Lung (tissue), 13 donors: ENCODE results near the gene RPL39. TPM values are rescaled to one million over a fixed set of nuclear protein-coding genes. Genes with fewer than 3 reads are reported as not detected.

ENCODE experiments used
- ATAC-seq: fragments of 200-7000 bp; cut with Tn5 transposase; one replicate; pipeline ENCODE4 v1.9.1; 2020; ENCODE audit warnings: moderate number of reproducible peaks; ENCODE audit not compliant: insufficient read depth, low FRiP score
- DNase-seq, 3 donors: peaks; one replicate each; pipeline ENCODE4 v3.0.0-alpha.2; 2013 to 2017
- H3K27ac ChIP-seq, 2 donors: one replicate each; pipeline ENCODE4 v1.5.1; 2013; ENCODE audit warnings: mild to moderate bottlenecking in 2 of 2, moderate library complexity in 2 of 2, control low read depth in 1 of 2, inconsistent platforms in 1 of 2, low read depth in 1 of 2, low read length in 1 of 2
- H3K27me3 ChIP-seq, 3 donors: one replicate each; pipeline ENCODE4 v1.5.1; 2013; ENCODE audit warnings: low read length in 2 of 3; ENCODE audit not compliant: control insufficient read depth in 3 of 3, insufficient read depth in 3 of 3
- H3K36me3 ChIP-seq, 4 donors: one replicate each; pipeline ENCODE4 v1.5.1; 2013; ENCODE audit warnings: low read length in 4 of 4, mild to moderate bottlenecking in 1 of 4, moderate library complexity in 1 of 4; ENCODE audit not compliant: control insufficient read depth in 4 of 4, insufficient read depth in 4 of 4
- H3K4me1 ChIP-seq, 5 donors: one replicate each; pipeline ENCODE4 v1.5.1; 2013; ENCODE audit warnings: low read length in 5 of 5, mild to moderate bottlenecking in 2 of 5, moderate library complexity in 1 of 5; ENCODE audit not compliant: control insufficient read depth in 5 of 5, insufficient read depth in 5 of 5
- H3K4me3 ChIP-seq: one replicate; pipeline ENCODE4 v1.5.1; 2013; ENCODE audit warnings: mild to moderate bottlenecking, control low read depth, moderate library complexity
- H3K9ac ChIP-seq, 2 donors: one replicate each; pipeline ENCODE4 v1.5.1; 2013; ENCODE audit warnings: low read length in 2 of 2, control low read depth in 1 of 2; ENCODE audit not compliant: insufficient read depth in 1 of 2
- H3K9me3 ChIP-seq, 4 donors: one replicate each; pipeline ENCODE4 v1.5.1; 2013; ENCODE audit warnings: low read length in 3 of 4, mild to moderate bottlenecking in 1 of 4, moderate library complexity in 1 of 4; ENCODE audit not compliant: control insufficient read depth in 4 of 4, insufficient read depth in 3 of 4
- CTCF ChIP-seq: IDR thresholded peaks from 2 replicates; pipeline ENCODE4 v1.5.1; 2012; ENCODE audit warnings: mild to moderate bottlenecking; ENCODE audit errors: control extremely low read depth, extremely low read depth
- WGBS, 2 donors: extraction: QIAGEN DNeasy Blood & Tissue Kit; methylation state at CpG; one replicate each; pipeline ENCODE4 v1.1.7; 2013; 5-methylcytosine and 5-hydroxymethylcytosine counted together
- polyA plus RNA-seq, 2 donors: library from polyadenylated mRNA; stranded (reverse); fragments of 200-250 nt; gene quantifications; one replicate each; pipeline ENCODE4 v1.2.1, GENCODE V29; 2013
- small RNA-seq: library from RNA; depleted of rRNA; stranded (forward); fragments of <200 nt; gene quantifications from one replicate; pipeline ENCODE3, GENCODE V24; 2014; ENCODE audit warnings: low replicate concordance
- total RNA-seq, 2 donors: library from RNA; depleted of rRNA in 1 of 2; stranded (reverse); fragments of >200 nt in 1 of 2; gene quantifications; one replicate each; pipeline ENCODE4 v1.2.1, GENCODE V29; 2014 to 2021
- donor health status: control.
- donor health status: control.
- donor health status: Bipolar disorder and iron deficiency.
- donor health status: healthy.
- donor health status: DM: yes; HTN: yes; CAD: no.

The RPL39 gene
- total and polyA plus RNA-seq, 4 donors: 662 to 10,699 (median 2,714) TPM

GRCh38 chrX:119745283-119745848 lies 46.1 kb downstream of the RPL39 start:
- Histone ChIP-seq H3K9ac (no peak overlapping the region), H3K4me3 (no peak overlapping the region), H3K9me3 (no peaks in the 10 kb centered on the region), H3K27ac (no peak overlapping the region), H3K36me3 (no peaks in the 10 kb centered on the region), H3K27me3 (no peaks in the 10 kb centered on the region), H3K4me1 (no peaks in the 10 kb centered on the region)
- WGBS, 2 donors: 68 to 88% methylated on average over 4 of the region's 4 CpGs
- no peak for TF ChIP-seq CTCF
- no peak for ATAC-seq
- DNase-seq: no peak

- Histone ChIP-seq H3K36me3 (no peaks in the 10 kb centered on the region), H3K9ac (no peak overlapping the region), H3K4me3 (no peak overlapping the region), H3K4me1 (no peaks in the 10 kb centered on the region), H3K9me3 (no peaks in the 10 kb centered on the region), H3K27ac (no peak overlapping the region), H3K27me3 (no peaks in the 10 kb centered on the region)
- 57 to 59% methylated on average over 5 of the region's 5 CpGs for whole genome bisulfite sequencing, 2 donors
- no peak for ATAC-seq
- DNase-seq: no peak
- TF ChIP-seq CTCF: no peak
These were observed 52.7 kb downstream of the RPL39 start for GRCh38 chrX:119738742-119739141.

Small RNA genes lying within 50 kb of the gene (small RNA-seq; reads per million reads assigned to genes)
- gene SNORA69: not detected

Other genes with a start within 250 kb of the RPL39 start
- gene STEEP1, start 226.2 kb downstream of the RPL39 start, total RNA-seq: 10 to 100 TPM; 19.0 to 40.8 TPM
- gene STEEP1, start 226.2 kb downstream of the RPL39 start, polyA plus RNA-seq: 10 to 100 TPM in 1 of 2 donors, 1 to 10 TPM in 1; 8.3 to 17.4 TPM
- 10 to 100 TPM; 48.1 to 50.4 TPM for gene UBE2A, start 217.1 kb downstream of the RPL39 start, total RNA-seq
- gene UBE2A, start 217.1 kb downstream of the RPL39 start, polyA plus RNA-seq: 10 to 100 TPM; 44.9 to 47.4 TPM
- gene NKRF, start 185.2 kb downstream of the RPL39 start, total RNA-seq: 1 to 10 TPM; 7.2 to 9.6 TPM
- 1 to 10 TPM; 4.1 to 5.7 TPM for gene NKRF, start 185.2 kb downstream of the RPL39 start, polyA plus RNA-seq
- gene SEPTIN6, start 98.5 kb downstream of the RPL39 start, total RNA-seq: 10 to 100 TPM; 21.7 to 25.8 TPM
- gene SEPTIN6, start 98.5 kb downstream of the RPL39 start, polyA plus RNA-seq: 10 to 100 TPM in 1 of 2 donors, 1 to 10 TPM in 1; 6.2 to 13.5 TPM
- gene SOWAHD, start 33.0 kb downstream of the RPL39 start, total RNA-seq: 1 to 10 TPM; 1.4 to 5.8 TPM
- gene SOWAHD, start 33.0 kb downstream of the RPL39 start, polyA plus RNA-seq: 1 to 10 TPM; 3.0 TPM
- 1 to 10 TPM; 5.5 to 8.5 TPM for gene UPF3B, start 61.3 kb upstream of the RPL39 start, total RNA-seq
- 10 to 100 TPM in 1 of 2 donors, 1 to 10 TPM in 1; 5.0 to 11.7 TPM for gene UPF3B, start 61.3 kb upstream of the RPL39 start, polyA plus RNA-seq
- 10 to 100 TPM; 11.0 to 13.5 TPM for gene RNF113A, start 80.1 kb upstream of the RPL39 start, total RNA-seq
- 10 to 100 TPM; 16.3 to 17.0 TPM for gene RNF113A, start 80.1 kb upstream of the RPL39 start, polyA plus RNA-seq
- gene NDUFA1, start 80.2 kb upstream of the RPL39 start, total RNA-seq: 10 to 100 TPM; 37.1 to 74.9 TPM
- gene NDUFA1, start 80.2 kb upstream of the RPL39 start, polyA plus RNA-seq: 100 to 1,000 TPM; 100 to 247 TPM
- gene AKAP14, start 104.3 kb upstream of the RPL39 start, total RNA-seq: 1 to 10 TPM; 7.2 to 7.9 TPM
- 10 to 100 TPM in 1 of 2 donors, 1 to 10 TPM in 1; 7.6 to 10.4 TPM for gene AKAP14, start 104.3 kb upstream of the RPL39 start, polyA plus RNA-seq
- gene NKAP, start 152.1 kb upstream of the RPL39 start, total RNA-seq: 1 to 10 TPM; 7.4 to 9.5 TPM
- 1 to 10 TPM; 4.7 to 9.8 TPM for gene NKAP, start 152.1 kb upstream of the RPL39 start, polyA plus RNA-seq